Ishikawa (cell line): ENCODE measurements around the gene TIAM2.

Experiments
- CEBPB ChIP-seq: IDR thresholded peaks from 2 replicates; pipeline ENCODE4 v1.6.1; 2012
- CREB1 ChIP-seq: IDR thresholded peaks from 2 replicates; pipeline ENCODE4 v1.6.1; 2012; ENCODE audit warnings: low read depth
- EGR1 ChIP-seq: IDR thresholded peaks from 2 replicates; pipeline ENCODE4 v1.6.1; 2012
- EP300 ChIP-seq: IDR thresholded peaks from 2 replicates; pipeline ENCODE4 v1.6.1; 2012; ENCODE audit warnings: borderline replicate concordance
- FOXM1 ChIP-seq: IDR thresholded peaks from 2 replicates; pipeline ENCODE4 v1.6.1; 2012; ENCODE audit warnings: low read depth, borderline replicate concordance
- NFIC ChIP-seq: IDR thresholded peaks from 2 replicates; pipeline ENCODE4 v1.6.1; 2012
- RAD21 ChIP-seq: IDR thresholded peaks from 2 replicates; pipeline ENCODE4 v1.6.1; 2012; ENCODE audit warnings: low read depth
- TAF1 ChIP-seq: IDR thresholded peaks from 2 replicates; pipeline ENCODE4 v1.6.1; 2012; ENCODE audit warnings: low read depth, mild to moderate bottlenecking
- TCF12 ChIP-seq: IDR thresholded peaks from 2 replicates; pipeline ENCODE4 v1.6.1; 2012; ENCODE audit warnings: low read depth
- TEAD4 ChIP-seq: IDR thresholded peaks from 2 replicates; pipeline ENCODE4 v1.6.1; 2012
- YY1 ChIP-seq: IDR thresholded peaks from 2 replicates; pipeline ENCODE4 v1.6.1; 2012; ENCODE audit warnings: low read depth
- ZBTB7A ChIP-seq: IDR thresholded peaks from 2 replicates; pipeline ENCODE4 v1.6.1; 2012; ENCODE audit warnings: low read depth
- TF ChIP-seq, protein P1 (sequence below): IDR thresholded peaks from 2 replicates; pipeline ENCODE4 v1.6.1; 2012
- TF ChIP-seq, protein P2 (sequence below): IDR thresholded peaks from 2 replicates; pipeline ENCODE4 v1.6.1; 2012
- TF ChIP-seq, protein P3 (sequence below): IDR thresholded peaks from 2 replicates; pipeline ENCODE4 v1.6.1; 2012; ENCODE audit warnings: low read depth, mild to moderate bottlenecking

Gene TIAM2

DNA sequence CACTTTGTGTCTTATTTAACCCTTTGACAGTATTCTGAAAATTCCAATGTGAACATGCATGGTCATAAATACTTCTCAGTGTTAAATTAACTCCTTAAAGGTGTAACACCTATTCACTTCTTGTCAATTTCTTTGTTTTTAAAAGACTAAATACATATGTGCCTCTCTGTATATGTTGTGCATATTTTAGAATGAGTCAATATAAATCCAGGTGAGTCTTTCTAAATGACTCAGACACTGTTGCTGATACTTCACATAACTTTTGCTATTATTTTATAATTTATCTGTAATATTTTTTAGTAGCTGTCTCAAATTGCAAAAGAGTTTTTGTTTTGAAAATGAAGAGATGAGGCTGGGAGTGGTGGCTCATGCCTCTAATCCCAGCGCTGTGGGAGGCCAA is 36.0 kb downstream of the TIAM2 start:
- no peak for TF ChIP-seq YY1
- TF ChIP-seq FOXM1: no peak
- no peak for TF ChIP-seq CEBPB
- TF ChIP-seq CREB1: no peak
- TF ChIP-seq EP300: no peak
- TF ChIP-seq RAD21: no peak
- no peak for TF ChIP-seq EGR1
- TF ChIP-seq, protein P1, sequence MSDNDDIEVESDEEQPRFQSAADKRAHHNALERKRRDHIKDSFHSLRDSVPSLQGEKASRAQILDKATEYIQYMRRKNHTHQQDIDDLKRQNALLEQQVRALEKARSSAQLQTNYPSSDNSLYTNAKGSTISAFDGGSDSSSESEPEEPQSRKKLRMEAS: no peak
- TF ChIP-seq ZBTB7A: no peak
- TF ChIP-seq TEAD4: no peak
- TF ChIP-seq NFIC: no peak
- TF ChIP-seq, protein P2, sequence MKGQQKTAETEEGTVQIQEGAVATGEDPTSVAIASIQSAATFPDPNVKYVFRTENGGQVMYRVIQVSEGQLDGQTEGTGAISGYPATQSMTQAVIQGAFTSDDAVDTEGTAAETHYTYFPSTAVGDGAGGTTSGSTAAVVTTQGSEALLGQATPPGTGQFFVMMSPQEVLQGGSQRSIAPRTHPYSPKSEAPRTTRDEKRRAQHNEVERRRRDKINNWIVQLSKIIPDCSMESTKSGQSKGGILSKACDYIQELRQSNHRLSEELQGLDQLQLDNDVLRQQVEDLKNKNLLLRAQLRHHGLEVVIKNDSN: no peak
- TF ChIP-seq, protein P3, sequence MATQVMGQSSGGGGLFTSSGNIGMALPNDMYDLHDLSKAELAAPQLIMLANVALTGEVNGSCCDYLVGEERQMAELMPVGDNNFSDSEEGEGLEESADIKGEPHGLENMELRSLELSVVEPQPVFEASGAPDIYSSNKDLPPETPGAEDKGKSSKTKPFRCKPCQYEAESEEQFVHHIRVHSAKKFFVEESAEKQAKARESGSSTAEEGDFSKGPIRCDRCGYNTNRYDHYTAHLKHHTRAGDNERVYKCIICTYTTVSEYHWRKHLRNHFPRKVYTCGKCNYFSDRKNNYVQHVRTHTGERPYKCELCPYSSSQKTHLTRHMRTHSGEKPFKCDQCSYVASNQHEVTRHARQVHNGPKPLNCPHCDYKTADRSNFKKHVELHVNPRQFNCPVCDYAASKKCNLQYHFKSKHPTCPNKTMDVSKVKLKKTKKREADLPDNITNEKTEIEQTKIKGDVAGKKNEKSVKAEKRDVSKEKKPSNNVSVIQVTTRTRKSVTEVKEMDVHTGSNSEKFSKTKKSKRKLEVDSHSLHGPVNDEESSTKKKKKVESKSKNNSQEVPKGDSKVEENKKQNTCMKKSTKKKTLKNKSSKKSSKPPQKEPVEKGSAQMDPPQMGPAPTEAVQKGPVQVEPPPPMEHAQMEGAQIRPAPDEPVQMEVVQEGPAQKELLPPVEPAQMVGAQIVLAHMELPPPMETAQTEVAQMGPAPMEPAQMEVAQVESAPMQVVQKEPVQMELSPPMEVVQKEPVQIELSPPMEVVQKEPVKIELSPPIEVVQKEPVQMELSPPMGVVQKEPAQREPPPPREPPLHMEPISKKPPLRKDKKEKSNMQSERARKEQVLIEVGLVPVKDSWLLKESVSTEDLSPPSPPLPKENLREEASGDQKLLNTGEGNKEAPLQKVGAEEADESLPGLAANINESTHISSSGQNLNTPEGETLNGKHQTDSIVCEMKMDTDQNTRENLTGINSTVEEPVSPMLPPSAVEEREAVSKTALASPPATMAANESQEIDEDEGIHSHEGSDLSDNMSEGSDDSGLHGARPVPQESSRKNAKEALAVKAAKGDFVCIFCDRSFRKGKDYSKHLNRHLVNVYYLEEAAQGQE: no peak
- no peak for TF ChIP-seq TAF1
- no peak for TF ChIP-seq TCF12

DNA sequence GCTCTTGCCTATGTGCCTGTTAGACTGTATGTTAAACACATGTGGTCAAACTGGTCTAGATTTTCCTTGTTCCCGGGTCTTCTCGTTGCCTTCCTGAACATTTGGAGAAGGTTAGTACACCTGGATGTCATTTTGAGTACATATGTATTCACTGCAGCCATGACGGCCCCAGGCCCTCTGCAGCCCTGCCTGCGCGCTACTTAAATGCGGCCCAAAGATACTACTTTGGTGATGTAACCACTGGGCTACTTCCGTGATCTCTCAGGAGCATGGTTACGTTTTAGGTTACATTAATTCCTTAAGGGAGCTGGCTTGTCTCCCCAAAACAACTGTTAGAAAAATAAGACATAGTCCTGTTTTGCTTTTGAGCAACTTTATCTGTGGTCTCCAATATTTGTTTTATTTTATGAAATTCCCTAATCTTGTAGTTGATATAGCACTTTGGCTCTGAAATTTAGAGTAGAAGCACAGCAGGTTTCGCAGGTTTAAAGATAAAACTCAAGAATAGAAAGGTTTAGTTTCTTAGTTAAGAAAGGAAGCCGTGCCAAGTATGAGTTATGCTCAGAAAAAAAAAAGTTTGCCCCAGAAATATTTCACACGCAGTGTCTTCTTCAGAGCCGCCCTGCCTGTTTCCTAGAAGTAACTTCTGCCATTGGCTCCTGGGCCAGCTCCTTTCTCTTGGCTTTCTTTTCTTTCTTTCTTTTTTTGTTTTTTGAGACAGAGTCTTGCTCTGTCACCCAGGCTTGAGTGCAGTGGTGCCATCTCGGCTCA is 38.1 kb downstream of the TIAM2 start:
- TF ChIP-seq, protein P2: no peak
- TF ChIP-seq EP300 (no peak), ZBTB7A (no peak), EGR1 (no peak), RAD21 (no peak), CREB1 (no peak), TEAD4 (no peak), TAF1 (no peak), CEBPB (no peak), TCF12 (no peak)

DNA sequence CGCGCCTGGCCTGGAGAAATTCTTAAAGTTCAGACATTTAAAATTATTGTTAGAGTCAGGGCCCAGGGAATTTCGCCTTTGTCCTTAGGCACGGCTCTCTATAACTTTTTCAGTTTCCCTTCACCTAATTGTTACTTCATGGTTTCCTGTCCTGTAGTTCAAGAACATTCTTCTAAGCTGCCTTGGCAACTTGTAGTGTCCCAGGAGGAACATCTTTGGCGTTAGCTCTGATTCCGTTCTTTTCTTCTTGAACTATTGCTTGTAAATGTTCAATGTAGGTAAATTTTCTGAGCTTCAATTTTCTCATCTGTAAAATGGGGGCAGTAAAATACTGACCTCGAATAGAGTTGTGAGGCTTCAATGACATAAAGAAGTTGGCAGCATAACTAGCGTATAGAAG is 41.8 kb downstream of the TIAM2 start:
- no peak for TF ChIP-seq YY1
- TF ChIP-seq, protein P1: no peak
- no peak for TF ChIP-seq RAD21
- no peak for TF ChIP-seq TAF1
- no peak for TF ChIP-seq NFIC
- no peak for TF ChIP-seq TEAD4
- no peak for TF ChIP-seq CEBPB
- TF ChIP-seq ZBTB7A: no peak

DNA sequence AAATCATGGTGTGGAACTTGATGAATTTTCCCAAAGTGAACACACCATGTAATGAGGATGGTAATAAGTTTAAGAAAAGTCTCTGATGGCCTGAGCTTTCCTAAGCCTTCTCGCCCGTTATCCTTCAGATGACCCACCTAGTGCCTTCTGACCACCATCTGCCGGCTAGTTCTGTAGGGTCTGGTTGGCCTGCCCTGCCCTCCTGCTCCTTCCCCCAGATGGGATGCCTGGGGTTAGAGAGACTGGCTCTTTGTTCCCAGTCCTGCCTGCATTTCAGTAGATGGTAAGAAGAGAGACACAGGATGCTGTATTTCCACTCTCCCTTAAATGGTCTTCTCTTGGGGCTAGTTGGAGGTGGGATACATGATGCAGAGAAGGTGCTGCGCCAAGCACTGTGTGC is 43.0 kb downstream of the TIAM2 start:
- TF ChIP-seq FOXM1: no peak
- no peak for TF ChIP-seq YY1
- TF ChIP-seq TCF12: no peak
- TF ChIP-seq, protein P3: no peak
- no peak for TF ChIP-seq NFIC
- TF ChIP-seq EP300: no peak
- TF ChIP-seq EGR1: no peak
- no peak for TF ChIP-seq RAD21
- TF ChIP-seq CREB1: no peak
- TF ChIP-seq TAF1: no peak
- TF ChIP-seq, protein P1: no peak
- no peak for TF ChIP-seq CEBPB
- TF ChIP-seq, protein P2: no peak
- TF ChIP-seq TEAD4: no peak
- no peak for TF ChIP-seq ZBTB7A

DNA sequence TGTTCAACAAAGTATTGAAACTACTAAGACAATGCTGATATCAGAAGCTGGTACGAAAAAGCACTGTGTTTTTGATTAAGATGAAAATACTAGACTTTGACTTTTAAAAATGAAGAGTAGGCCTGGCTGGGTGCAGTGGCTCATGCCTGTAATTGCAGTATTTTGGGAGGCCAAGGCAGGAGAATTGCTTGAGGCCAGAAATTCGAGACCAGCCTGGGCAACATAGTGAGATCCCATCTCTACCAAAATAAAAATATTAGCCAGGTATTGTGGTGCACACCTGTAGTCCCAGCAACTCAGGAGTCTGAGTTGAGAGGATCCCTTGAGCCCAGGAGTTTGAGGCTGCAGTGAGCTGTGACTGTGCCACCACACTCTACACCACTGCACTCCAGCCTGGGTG is 43.4 kb downstream of the TIAM2 start:
- TF ChIP-seq CREB1: no peak
- no peak for TF ChIP-seq ZBTB7A
- TF ChIP-seq, protein P3: no peak
- no peak for TF ChIP-seq YY1
- TF ChIP-seq, protein P1: no peak
- no peak for TF ChIP-seq TEAD4
- no peak for TF ChIP-seq RAD21
- no peak for TF ChIP-seq FOXM1
